ENCODE results near the gene ATP10A. TPM values are rescaled to one million over a fixed set of nuclear protein-coding genes. Genes with fewer than 3 reads are reported as not detected.

ATP10A gene
- total RNA-seq, 2 donors from 2014 or later: 16.6 to 22.8 TPM

GRCh38 chr15:25810631-25811091 lies 52.5 kb downstream of the ATP10A start:
- peak overlapping the region; percentile 83 for H3K4me3 Mint-ChIP-seq

GRCh38 chr15:25810154-25810553 lies 53.0 kb downstream of the ATP10A start:
- ATAC-seq: no peak
- Mint-ChIP-seq H3K4me1 (ENCODE audit: low read depth in 2 of 2) (peaks cover 51 to 53% of the 10 kb centered on the region in 2 donors), H3K9me3 (no peaks in the 10 kb centered on the region), H3K27ac (no peak overlapping the region), H3K36me3 (no peaks in the 10 kb centered on the region), H3K27me3 (peaks cover 0 to 2% of the 10 kb centered on the region in 2 donors), H3K4me3 (peak overlapping the region; percentile 83)
- no peak for DNase-seq (ENCODE audit: low spot score)

More at GRCh38 chr15:25810631-25811091, 52.5 kb downstream of the ATP10A start:
- DNase-seq (ENCODE audit: low spot score): no peak
- H3K9me3 Mint-ChIP-seq: no peaks in the 10 kb centered on the region
- peaks cover 55 to 57% of the 10 kb centered on the region in 2 donors for H3K4me1 Mint-ChIP-seq (ENCODE audit: low read depth in 2 of 2)
- ATAC-seq: no peak
- H3K36me3 Mint-ChIP-seq: no peaks in the 10 kb centered on the region
- peaks cover 0 to 2% of the 10 kb centered on the region in 2 donors for H3K27me3 Mint-ChIP-seq
- peak overlapping the region; percentile 49 to 83 for H3K27ac Mint-ChIP-seq

- no peak overlapping the region for H3K4me3 Mint-ChIP-seq
- ATAC-seq (no peak), DNase-seq (ENCODE audit: low spot score) (no peak)
- H3K36me3 Mint-ChIP-seq: no peaks in the 10 kb centered on the region
- H3K9me3 Mint-ChIP-seq: no peaks in the 10 kb centered on the region
- H3K4me1 Mint-ChIP-seq (ENCODE audit: low read depth in 2 of 2): peaks cover 30 to 37% of the 10 kb centered on the region in 2 donors
- H3K27ac Mint-ChIP-seq: no peak overlapping the region
- H3K27me3 Mint-ChIP-seq: peaks cover 0 to 2% of the 10 kb centered on the region in 2 donors
Measured at GRCh38 chr15:25807063-25807462, 56.1 kb downstream of the ATP10A start.

GRCh38 chr15:25805031-25805430 lies 58.1 kb downstream of the ATP10A start:
- no peaks in the 10 kb centered on the region for H3K36me3 Mint-ChIP-seq
- DNase-seq (ENCODE audit: low spot score): no peak
- H3K4me1 Mint-ChIP-seq (ENCODE audit: low read depth in 2 of 2): peaks cover 20 to 35% of the 10 kb centered on the region in 2 donors
- H3K27ac Mint-ChIP-seq: no peak overlapping the region
- no peak overlapping the region for H3K4me3 Mint-ChIP-seq
- H3K27me3 Mint-ChIP-seq: peaks cover 0 to 2% of the 10 kb centered on the region in 2 donors
- no peaks in the 10 kb centered on the region for H3K9me3 Mint-ChIP-seq
- ATAC-seq: no peak

DNA sequence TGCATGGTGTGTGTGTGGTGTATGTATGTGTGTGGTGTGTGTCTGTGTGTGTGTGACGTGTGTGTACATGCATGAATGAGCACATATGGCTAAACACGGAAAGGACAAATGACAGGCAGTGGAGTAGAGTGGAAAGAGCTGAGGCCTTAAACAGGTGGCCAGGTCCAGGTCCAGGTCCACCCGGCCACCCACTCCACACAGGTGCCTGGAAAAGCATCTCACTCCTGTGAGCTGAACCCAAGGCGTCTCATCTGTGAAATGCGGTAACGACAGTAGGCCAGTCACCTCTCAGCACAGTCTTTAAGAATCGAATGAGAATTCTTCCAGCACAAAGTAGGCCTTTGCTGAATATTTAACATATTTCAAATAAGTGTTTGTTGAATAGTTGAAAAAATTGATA lies 58.7 kb downstream of the ATP10A start:
- Mint-ChIP-seq H3K36me3 (no peaks in the 10 kb centered on the region), H3K9me3 (no peaks in the 10 kb centered on the region), H3K4me3 (no peak overlapping the region), H3K27me3 (peaks cover 0 to 2% of the 10 kb centered on the region in 2 donors), H3K27ac (no peak overlapping the region), H3K4me1 (ENCODE audit: low read depth in 2 of 2) (peaks cover 20 to 33% of the 10 kb centered on the region in 2 donors)
- ATAC-seq (no peak), DNase-seq (ENCODE audit: low spot score) (no peak)

GRCh38 chr15:25803541-25803940 lies 59.6 kb downstream of the ATP10A start:
- Mint-ChIP-seq H3K27ac (no peak overlapping the region), H3K27me3 (no peaks in the 10 kb centered on the region), H3K4me1 (ENCODE audit: low read depth in 2 of 2) (peaks cover 25 to 35% of the 10 kb centered on the region in 2 donors), H3K36me3 (no peaks in the 10 kb centered on the region), H3K9me3 (no peaks in the 10 kb centered on the region), H3K4me3 (no peak overlapping the region)
- DNase-seq (ENCODE audit: low spot score) (no peak), ATAC-seq (no peak)

DNA sequence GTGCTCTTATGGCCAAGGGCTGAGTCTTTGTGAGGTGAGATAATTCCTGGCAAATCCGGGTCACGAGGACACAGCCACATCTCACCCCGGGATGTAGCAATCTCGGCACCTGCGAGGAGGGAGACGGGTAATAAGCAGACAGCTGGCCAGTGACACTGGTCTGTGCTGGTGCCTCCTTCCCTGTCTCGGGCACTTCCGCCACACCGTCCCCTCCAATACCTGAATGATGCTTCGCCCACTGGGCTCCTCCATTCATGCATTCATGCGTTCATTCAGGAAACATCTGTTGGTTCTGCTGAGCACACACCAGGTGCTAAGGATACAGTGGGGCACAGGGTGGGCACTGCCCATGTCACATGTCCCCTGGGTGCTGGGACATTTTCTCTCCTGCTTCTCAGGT lies 60.1 kb downstream of the ATP10A start:
- Mint-ChIP-seq H3K27me3 (no peaks in the 10 kb centered on the region), H3K4me1 (ENCODE audit: low read depth in 2 of 2) (peaks cover 25 to 35% of the 10 kb centered on the region in 2 donors), H3K9me3 (no peaks in the 10 kb centered on the region), H3K27ac (no peak overlapping the region), H3K36me3 (no peaks in the 10 kb centered on the region), H3K4me3 (no peak overlapping the region)
- ATAC-seq (no peak), DNase-seq (ENCODE audit: low spot score) (no peak)

GRCh38 chr15:25802285-25802830 lies 60.8 kb downstream of the ATP10A start:
- DNase-seq (ENCODE audit: low spot score): no peak
- H3K4me3 Mint-ChIP-seq: no peak overlapping the region
- peaks cover 25 to 40% of the 10 kb centered on the region in 2 donors for H3K4me1 Mint-ChIP-seq (ENCODE audit: low read depth in 2 of 2)
- ATAC-seq: peak in 1 of 2 donors; percentile 50
- no peak overlapping the region for H3K27ac Mint-ChIP-seq
- H3K27me3 Mint-ChIP-seq: no peaks in the 10 kb centered on the region
- H3K9me3 Mint-ChIP-seq: no peaks in the 10 kb centered on the region
- H3K36me3 Mint-ChIP-seq: no peaks in the 10 kb centered on the region

GRCh38 chr15:25801586-25802284 lies 61.4 kb downstream of the ATP10A start:
- H3K27ac Mint-ChIP-seq: no peak overlapping the region
- H3K4me1 Mint-ChIP-seq (ENCODE audit: low read depth in 2 of 2): peaks cover 28 to 43% of the 10 kb centered on the region in 2 donors
- no peaks in the 10 kb centered on the region for H3K9me3 Mint-ChIP-seq
- H3K36me3 Mint-ChIP-seq: no peaks in the 10 kb centered on the region
- ATAC-seq (no peak), DNase-seq (ENCODE audit: low spot score) (no peak)
- H3K27me3 Mint-ChIP-seq: no peaks in the 10 kb centered on the region
- no peak overlapping the region for H3K4me3 Mint-ChIP-seq

- no peaks in the 10 kb centered on the region for H3K9me3 Mint-ChIP-seq
- H3K4me1 Mint-ChIP-seq (ENCODE audit: low read depth in 2 of 2): peaks cover 28 to 38% of the 10 kb centered on the region in 2 donors
- H3K4me3 Mint-ChIP-seq: no peak overlapping the region
- H3K36me3 Mint-ChIP-seq: no peaks in the 10 kb centered on the region
- H3K27ac Mint-ChIP-seq: peak overlapping the region in 1 of 2 donors; percentile 33
- DNase-seq (ENCODE audit: low spot score): no peak
- ATAC-seq: no peak
- no peaks in the 10 kb centered on the region for H3K27me3 Mint-ChIP-seq
Measured at GRCh38 chr15:25800761-25801515, 62.2 kb downstream of the ATP10A start.

DNA sequence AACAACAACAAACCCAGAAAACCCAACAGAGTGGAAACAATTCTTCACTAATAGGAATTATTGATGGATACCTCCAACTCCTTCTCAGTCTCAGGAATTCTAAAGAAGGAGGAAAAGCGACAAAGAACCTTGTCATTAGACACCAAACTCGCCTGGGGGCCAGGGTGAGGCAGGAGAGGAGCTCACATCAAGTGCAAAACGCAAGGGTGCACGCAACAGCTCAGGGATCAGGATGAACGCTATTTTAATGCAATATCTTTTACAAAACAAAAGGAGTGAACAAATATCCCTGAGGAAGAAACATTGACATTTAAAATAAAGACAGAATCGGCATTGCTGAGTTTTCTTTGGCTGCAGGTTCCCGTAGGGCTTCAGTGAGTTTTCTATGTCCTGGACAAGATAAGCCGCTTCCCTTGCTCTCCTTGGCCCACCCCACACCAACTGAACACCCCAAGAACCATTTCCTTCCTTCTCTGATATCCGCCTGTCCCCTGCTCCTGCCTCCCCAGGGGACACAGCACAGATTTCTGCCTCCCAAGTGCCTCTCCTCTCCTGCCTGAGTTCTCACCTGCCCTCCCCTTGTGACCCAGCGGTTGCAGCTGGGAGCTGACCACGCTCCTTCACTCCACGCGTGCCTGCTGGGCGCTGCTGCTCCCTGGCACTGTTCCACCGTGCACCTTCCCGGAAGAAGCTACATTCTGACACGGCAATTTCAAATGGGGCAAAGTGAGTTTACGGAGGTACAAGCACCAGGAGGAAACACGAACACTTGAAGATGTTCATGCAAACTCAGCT lies 63.0 kb downstream of the ATP10A start:
- Mint-ChIP-seq H3K27ac (peak overlapping the region in 1 of 2 donors; percentile 33), H3K9me3 (no peaks in the 10 kb centered on the region), H3K4me1 (ENCODE audit: low read depth in 2 of 2) (peaks cover 37 to 46% of the 10 kb centered on the region in 2 donors), H3K36me3 (no peaks in the 10 kb centered on the region), H3K27me3 (no peaks in the 10 kb centered on the region), H3K4me3 (peak overlapping the region; percentile 54)
- no peak for DNase-seq (ENCODE audit: low spot score)
- no peak for ATAC-seq

- Mint-ChIP-seq H3K4me1 (ENCODE audit: low read depth in 2 of 2) (peaks cover 46 to 58% of the 10 kb centered on the region in 2 donors), H3K4me3 (no peak overlapping the region), H3K36me3 (no peaks in the 10 kb centered on the region), H3K9me3 (no peaks in the 10 kb centered on the region), H3K27ac (peak overlapping the region in 1 of 2 donors; percentile 64), H3K27me3 (no peaks in the 10 kb centered on the region)
- DNase-seq (ENCODE audit: low spot score): no peak
- no peak for ATAC-seq
Measured at GRCh38 chr15:25797936-25798901, 64.9 kb downstream of the ATP10A start.

Measured in natural killer cell treated with Interleukin-12 subunit alpha and Interleukin-12 subunit beta and Interleukin-15 and Interleukin-18, amount 100 ng/mL, for 72 hours (primary cell).